Endothelial cell of umbilical vein (primary cell): ENCODE measurements around the gene ID2. TPM values are rescaled to one million over a fixed set of nuclear protein-coding genes. Genes with fewer than 3 reads are reported as not detected.

Experiments used
- BruUV-seq: library from RNA; stranded (reverse); fragments of 400-500 nt; replicated peaks from 2 replicates; lab custom pipeline; 2021; lab: Mats Ljungman, UMichigan
- CTCF ChIA-PET: fragments of 300-600, 350-600 bp; sonication (Branson Sonifier 250); formaldehyde crosslinking; loops from one replicate; lab custom pipeline; 2021; ENCODE audit warnings: antibody characterized with exemption, inconsistent platforms; lab: Charles Lee
- POLR2A ChIA-PET: fragments of 300-600, 350-600 bp; sonication (Branson Sonifier 250); formaldehyde crosslinking; loops from one replicate; lab custom pipeline; 2021; ENCODE audit warnings: antibody characterized with exemption, inconsistent platforms; lab: Charles Lee
- DNase-seq: peaks from one replicate; pipeline ENCODE4 v3.0.0-alpha.2; 2011; ENCODE audit warnings: low read depth, low spot score
- FAIRE-seq: peaks from 2 replicates; lab custom pipeline; 2011; peaks lifted over from hg19 to GRCh38; lab: Jason Lieb, UNC
- H2AFZ ChIP-seq: 2 replicates; pipeline ENCODE4 v1.6.0; 2012; ENCODE audit warnings: low read depth, low read length, control low read depth, inconsistent platforms
- H3K27ac ChIP-seq: 2 replicates; pipeline ENCODE4 v1.5.1; 2011; ENCODE audit warnings: low read depth, mild to moderate bottlenecking, control low read depth, low read length, moderate library complexity; ENCODE audit not compliant: insufficient read depth
- H3K27me3 ChIP-seq, 2 experiments: 2 replicates each; pipeline versions ENCODE4 v1.6.0 to v1.6.1; 2011; ENCODE audit warnings: low read length in 2 of 2, mixed read lengths in 1 of 2; ENCODE audit not compliant: control insufficient read depth in 2 of 2, insufficient read depth in 2 of 2
- H3K36me3 ChIP-seq, 2 experiments: 2 replicates in 1 of 2; 3 replicates in 1 of 2; pipeline ENCODE4 v1.5.1; 2011; ENCODE audit warnings: low read length in 2 of 2, mild to moderate bottlenecking in 1 of 2, moderate library complexity in 1 of 2; ENCODE audit not compliant: control insufficient read depth in 2 of 2, insufficient read depth in 2 of 2; ENCODE audit errors: extremely low read depth in 1 of 2
- H3K4me1 ChIP-seq: 3 replicates; pipeline ENCODE4 v1.5.1; 2011; ENCODE audit warnings: mild to moderate bottlenecking, low read length; ENCODE audit not compliant: control insufficient read depth, insufficient read depth; ENCODE audit errors: extremely low read depth
- H3K4me2 ChIP-seq: 2 replicates; pipeline ENCODE4 v1.6.1; 2011; ENCODE audit warnings: low read length, control low read depth, mixed read lengths; ENCODE audit not compliant: insufficient read depth
- H3K4me3 ChIP-seq, 3 experiments: fragments of 200-600 bp in 1 of 3; sonication (generic), shearing (Covaris generic) in 1 of 3; replicated peaks in 1 of 3; 2 replicates each; pipeline ENCODE4 v1.5.1; 2011 to 2016; ENCODE audit warnings: control low read depth in 3 of 3, low read length in 3 of 3, mild to moderate bottlenecking in 2 of 3, inconsistent platforms in 1 of 3, low read depth in 1 of 3, moderate library complexity in 1 of 3; ENCODE audit not compliant: insufficient read depth in 1 of 3
- H3K79me2 ChIP-seq: 2 replicates; pipeline ENCODE4 v1.6.0; 2012; ENCODE audit warnings: low read length, inconsistent platforms; ENCODE audit not compliant: control insufficient read depth, insufficient read depth
- H3K9ac ChIP-seq: replicated peaks from 2 replicates; pipeline ENCODE3; 2011; ENCODE audit warnings: low read length, control low read depth; ENCODE audit not compliant: insufficient read depth; ENCODE audit errors: extremely low read depth
- H3K9me1 ChIP-seq: replicated peaks from 3 replicates; pipeline ENCODE4 v1.6.0; 2011; ENCODE audit warnings: mild to moderate bottlenecking, low read length; ENCODE audit not compliant: control insufficient read depth, insufficient read depth; ENCODE audit errors: extremely low read depth
- H3K9me3 ChIP-seq: replicated peaks from 2 replicates; pipeline ENCODE4 v1.5.1; 2012; ENCODE audit warnings: low read length, inconsistent platforms; ENCODE audit not compliant: control insufficient read depth, insufficient read depth
- H4K20me1 ChIP-seq: replicated peaks from 2 replicates; pipeline ENCODE3; 2011; ENCODE audit warnings: mild to moderate bottlenecking, low read length; ENCODE audit not compliant: control insufficient read depth, insufficient read depth; ENCODE audit errors: extremely low read depth
- EZH2 ChIP-seq: IDR thresholded peaks from 2 replicates; pipeline ENCODE4 v1.6.1; 2012; ENCODE audit warnings: borderline replicate concordance, low read depth, mild to moderate bottlenecking, moderate library complexity, low read length, inconsistent platforms; ENCODE audit not compliant: severe bottlenecking
- FOS ChIP-seq: IDR thresholded peaks from 2 replicates; pipeline ENCODE4 v1.6.1; 2011; ENCODE audit warnings: mild to moderate bottlenecking, low read length, moderate library complexity, borderline replicate concordance; ENCODE audit not compliant: insufficient read depth
- GATA2 ChIP-seq: IDR thresholded peaks from 2 replicates; pipeline ENCODE4 v1.7.0; 2011; ENCODE audit warnings: low read depth, mild to moderate bottlenecking, moderate library complexity, mixed read lengths, low read length; ENCODE audit not compliant: insufficient read length, insufficient read depth
- JUN ChIP-seq: IDR thresholded peaks from 2 replicates; pipeline ENCODE4 v1.6.1; 2011; ENCODE audit warnings: borderline replicate concordance, low read depth; ENCODE audit not compliant: insufficient read length, insufficient read depth
- MYC ChIP-seq: IDR thresholded peaks from one replicate; pipeline ENCODE4 v1.6.1; 2011; ENCODE audit warnings: mild to moderate bottlenecking, low read depth, low read length
- POLR2A ChIP-seq: IDR thresholded peaks from 2 replicates; pipeline ENCODE4 v1.6.1; 2012; ENCODE audit warnings: low read depth, mild to moderate bottlenecking, control low read depth, low read length
- POLR2AphosphoS5 ChIP-seq: IDR thresholded peaks from 2 replicates; pipeline ENCODE4 v1.6.1; 2012; ENCODE audit warnings: low read depth, mild to moderate bottlenecking, control low read depth, low read length, moderate library complexity; ENCODE audit not compliant: insufficient read depth
- dilution Hi-C: fragments of 300-500 bp; cut with MboI; formaldehyde crosslinking; loops from one replicate; pipeline ENCODE4 v1.15.0; 2019; ENCODE audit warnings: low sequenced_read_pairs; ENCODE audit not compliant: extremely low pct_ligation_motif_present
- intact Hi-C: fragments of 100-400 bp; cut with micrococcal nuclease; formaldehyde crosslinking; loops from one replicate; pipeline ENCODE4 v1.10.0; 2022
- polyA plus RNA-seq, 4 experiments: library from polyadenylated mRNA; depleted of rRNA in 3 of 4; stranded (reverse) in 3 of 4; unstranded in 1 of 4; fragments of >200 nt; gene quantifications; 2 replicates each; pipeline versions ENCODE4 v1.2.1 to v1.2.3, GENCODE V29; 2011 to 2012; ENCODE audit warnings: missing spikeins in 1 of 4
- total RNA-seq: library from RNA; stranded (reverse); gene quantifications from 2 replicates; pipeline ENCODE4 v1.2.3, GENCODE V29; 2021
- TF ChIP-seq, protein P1 (sequence below), 2 donors: IDR thresholded peaks; 1 replicate in 1 of 2; 2 replicates in 1 of 2; pipeline ENCODE4 v1.5.1; 2011; ENCODE audit warnings: low read length in 2 of 2, mild to moderate bottlenecking in 2 of 2, moderate library complexity in 2 of 2, control low read depth in 1 of 2, inconsistent platforms in 1 of 2, low read depth in 1 of 2; ENCODE audit not compliant: insufficient read depth in 1 of 2; ENCODE audit errors: extremely low read depth in 1 of 2
- TF ChIP-seq, protein P2 (sequence below): IDR thresholded peaks from 2 replicates; pipeline ENCODE4 v1.6.1; 2011; ENCODE audit not compliant: insufficient read depth, insufficient read length

ID2 gene
- total and polyA plus RNA-seq, 2 donors (not counting 3 experiments of a cell fraction or from before 2014, with no cell fraction given) = 4.1 to 29.1 TPM

DNA sequence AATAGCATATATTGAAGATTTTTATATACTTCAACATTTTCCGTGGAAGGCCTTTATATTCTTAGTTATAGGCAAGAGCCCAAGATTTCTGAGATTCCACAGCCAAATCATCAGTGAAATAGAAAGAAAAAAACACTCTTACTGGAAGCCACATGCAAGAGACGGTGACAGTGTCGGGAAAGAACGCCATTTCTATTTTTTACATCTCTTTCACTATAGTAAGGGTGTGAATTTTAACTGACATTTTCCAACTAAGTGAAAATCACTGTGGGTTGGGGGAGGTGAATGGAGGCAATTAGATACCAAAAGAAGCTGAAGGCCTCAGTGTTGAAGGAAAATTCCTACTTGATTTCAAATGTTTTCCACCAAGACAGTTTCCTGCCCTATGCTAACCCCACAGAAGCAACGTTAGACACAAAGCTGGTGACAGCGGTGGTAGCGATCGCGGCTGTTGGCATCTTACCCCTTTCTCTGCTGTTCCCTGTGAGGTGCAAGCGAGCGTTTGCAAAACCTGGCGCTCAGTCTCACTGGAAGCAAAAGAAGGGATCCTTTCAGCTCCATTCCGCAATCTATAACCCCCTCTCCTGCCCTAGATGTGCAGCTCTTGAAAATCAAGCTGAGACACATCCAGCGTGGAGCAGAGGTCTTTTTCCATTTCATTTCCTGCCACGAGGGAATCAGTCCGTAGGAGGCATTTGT is 20.0 kb downstream of the ID2 start:
- BruUV-seq = no TSS peak
- Histone ChIP-seq H3K36me3 (no peaks in the 10 kb centered on the region), H3K4me2 (no peak overlapping the region), H3K9ac (no peak overlapping the region), H3K27me3 (no peaks in the 10 kb centered on the region), H3K27ac (no peak overlapping the region), H3K4me3 (no peak overlapping the region), H3K9me3 (no peaks in the 10 kb centered on the region), H4K20me1 (no peaks in the 10 kb centered on the region), H2AFZ (no peak overlapping the region), H3K4me1 (no peaks in the 10 kb centered on the region), H3K79me2 (no peaks in the 10 kb centered on the region), H3K9me1 (no peaks in the 10 kb centered on the region)
- no peak for TF ChIP-seq POLR2A
- TF ChIP-seq, protein P1, sequence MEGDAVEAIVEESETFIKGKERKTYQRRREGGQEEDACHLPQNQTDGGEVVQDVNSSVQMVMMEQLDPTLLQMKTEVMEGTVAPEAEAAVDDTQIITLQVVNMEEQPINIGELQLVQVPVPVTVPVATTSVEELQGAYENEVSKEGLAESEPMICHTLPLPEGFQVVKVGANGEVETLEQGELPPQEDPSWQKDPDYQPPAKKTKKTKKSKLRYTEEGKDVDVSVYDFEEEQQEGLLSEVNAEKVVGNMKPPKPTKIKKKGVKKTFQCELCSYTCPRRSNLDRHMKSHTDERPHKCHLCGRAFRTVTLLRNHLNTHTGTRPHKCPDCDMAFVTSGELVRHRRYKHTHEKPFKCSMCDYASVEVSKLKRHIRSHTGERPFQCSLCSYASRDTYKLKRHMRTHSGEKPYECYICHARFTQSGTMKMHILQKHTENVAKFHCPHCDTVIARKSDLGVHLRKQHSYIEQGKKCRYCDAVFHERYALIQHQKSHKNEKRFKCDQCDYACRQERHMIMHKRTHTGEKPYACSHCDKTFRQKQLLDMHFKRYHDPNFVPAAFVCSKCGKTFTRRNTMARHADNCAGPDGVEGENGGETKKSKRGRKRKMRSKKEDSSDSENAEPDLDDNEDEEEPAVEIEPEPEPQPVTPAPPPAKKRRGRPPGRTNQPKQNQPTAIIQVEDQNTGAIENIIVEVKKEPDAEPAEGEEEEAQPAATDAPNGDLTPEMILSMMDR (IDR thresholded peaks at IDR 0.05; ENCODE audit: extremely low read depth in 1 of 2, insufficient read depth in 1 of 2, low read depth in 1 of 2, low read length in 2 of 2) = no peak
- TF ChIP-seq MYC = no peak
- TF ChIP-seq JUN = no peak
- TF ChIP-seq, protein P2, sequence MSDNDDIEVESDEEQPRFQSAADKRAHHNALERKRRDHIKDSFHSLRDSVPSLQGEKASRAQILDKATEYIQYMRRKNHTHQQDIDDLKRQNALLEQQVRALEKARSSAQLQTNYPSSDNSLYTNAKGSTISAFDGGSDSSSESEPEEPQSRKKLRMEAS = no peak
- no peak for TF ChIP-seq FOS
- no peak for TF ChIP-seq GATA2
- no peak for TF ChIP-seq EZH2
- TF ChIP-seq POLR2AphosphoS5 = no peak
- POLR2A ChIA-PET = no interaction called here
- CTCF ChIA-PET = interaction anchor here (0.9 to 1.3 kb wide), 2 partner anchors 8 to 1275 kb away, joined by 3 to 4 read pairs; no protein-coding TSS in a partner anchor
- intact Hi-C loops (no loop called here), dilution Hi-C loops (no loop called here)
- no peak for FAIRE-seq
- no peak for DNase-seq
